Measurements from ENCODE around the gene GLP2R.
A peak's percentile ranks its signal among the peaks of the same experiment; 100 is the strongest.

Gene GLP2R

GRCh38 chr17:9905902-9906301 is 80.2 kb downstream of the GLP2R start:
- no peak overlapping the region for H3K4me3 ChIP-seq (ENCODE audit: low read depth, low read length)
- peak; percentile 68 for TF ChIP-seq CTCF (IDR thresholded peaks at IDR 0.05; ENCODE audit: borderline replicate concordance, insufficient read depth, low read depth, low read length)

DNA sequence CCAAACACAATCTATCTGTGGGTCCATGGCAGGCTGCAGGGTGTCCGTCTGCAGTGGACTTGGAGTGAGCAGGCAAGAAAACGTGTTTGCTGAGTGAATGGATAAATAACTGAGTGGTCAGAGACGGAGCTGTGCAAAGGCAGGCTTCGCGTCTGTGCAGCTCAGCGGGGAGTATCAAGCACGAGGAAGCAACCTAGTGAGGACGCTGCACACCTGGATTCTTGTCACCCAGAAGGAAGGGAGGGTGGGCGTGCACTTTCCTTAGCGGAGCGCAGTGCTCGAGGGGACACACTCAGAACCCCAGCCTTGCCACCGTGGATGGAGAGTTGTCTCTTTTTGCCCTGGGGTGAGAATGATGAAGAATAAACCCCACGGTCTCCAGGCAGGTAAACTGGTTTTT is 80.9 kb downstream of the GLP2R start:
- no peak overlapping the region for H3K4me3 ChIP-seq (ENCODE audit: low read depth, low read length)
- no peak for TF ChIP-seq CTCF (IDR thresholded peaks at IDR 0.05; ENCODE audit: borderline replicate concordance, insufficient read depth, low read depth, low read length)

GRCh38 chr17:9907131-9907530 is 81.4 kb downstream of the GLP2R start:
- TF ChIP-seq CTCF (IDR thresholded peaks at IDR 0.05; ENCODE audit: borderline replicate concordance, insufficient read depth, low read depth, low read length): no peak

GRCh38 chr17:9907883-9908648 is 82.3 kb downstream of the GLP2R start:
- TF ChIP-seq CTCF (IDR thresholded peaks at IDR 0.05; ENCODE audit: borderline replicate concordance, insufficient read depth, low read depth, low read length): no peak
- H3K4me3 ChIP-seq (ENCODE audit: low read depth, low read length): no peak overlapping the region

More at GRCh38 chr17:9907131-9907530, 81.4 kb downstream of the GLP2R start:
- no peak overlapping the region for H3K4me3 ChIP-seq (ENCODE audit: low read depth, low read length)

GRCh38 chr17:9908649-9909042 is 82.9 kb downstream of the GLP2R start:
- no peak for TF ChIP-seq CTCF (IDR thresholded peaks at IDR 0.05; ENCODE audit: borderline replicate concordance, insufficient read depth, low read depth, low read length)
- no peak overlapping the region for H3K4me3 ChIP-seq (ENCODE audit: low read depth, low read length)

DNA sequence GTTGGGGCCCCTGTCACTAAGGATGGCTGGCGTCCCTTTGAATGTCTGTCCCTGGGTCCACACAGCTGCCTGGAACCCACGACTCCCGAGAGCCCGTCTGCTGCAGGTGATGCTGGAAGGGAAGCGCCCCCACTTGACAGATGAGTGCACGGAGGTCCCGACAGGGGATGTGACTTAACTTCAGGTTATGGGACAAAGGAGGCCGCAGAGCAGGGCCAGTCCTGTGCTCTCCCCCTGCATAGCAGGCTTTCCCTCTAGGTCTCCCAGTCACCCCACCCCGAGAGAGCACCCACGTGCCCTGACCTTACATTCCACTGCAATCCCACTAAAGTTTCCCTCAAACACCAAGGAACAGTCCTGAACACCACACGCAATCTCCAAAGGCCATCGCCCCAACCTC is 85.4 kb downstream of the GLP2R start:
- no peak overlapping the region for H3K4me3 ChIP-seq (ENCODE audit: low read depth, low read length)
- TF ChIP-seq CTCF (IDR thresholded peaks at IDR 0.05; ENCODE audit: borderline replicate concordance, insufficient read depth, low read depth, low read length): no peak

All from GM12875 (cell line).